GDM1 (cell line): ENCODE data around the gene RSBN1L.
A peak's percentile ranks its signal among the peaks of the same experiment; 100 is the strongest.
"Not testable (repeated sequence)": the region's sequence is repeated elsewhere in the genome, so short reads cannot be mapped to it uniquely, and the experiment has no call there.

ENCODE experiments used
- DNase-seq: peaks from one replicate; lab custom pipeline; 2025; lab: John Stamatoyannopoulos, UW

Gene RSBN1L

GRCh38 chr7:77696057-77696642 is at the start of gene RSBN1L:
Gene RSBN1L, plus strand, starts transcription at chr7:77696459. Its CDS starts 11 bp downstream, at chr7:77696470.
- DNase-seq = peak; percentile 98

- no peak for DNase-seq
These were observed 47.4 kb upstream of the RSBN1L start for GRCh38 chr7:77648742-77649338.

- DNase-seq = no peak
These were observed 46.4 kb upstream of the RSBN1L start for GRCh38 chr7:77649716-77650349.

GRCh38 chr7:77651575-77652162 is 44.6 kb upstream of the RSBN1L start:
- DNase-seq = no peak

GRCh38 chr7:77652826-77653225 is 43.4 kb upstream of the RSBN1L start:
- not testable (repeated sequence) for DNase-seq

GRCh38 chr7:77653572-77653971 is 42.7 kb upstream of the RSBN1L start:
- no peak for DNase-seq

- DNase-seq = no peak
These were observed 40.9 kb upstream of the RSBN1L start for GRCh38 chr7:77655356-77655755.

GRCh38 chr7:77655836-77656455 is 40.3 kb upstream of the RSBN1L start:
- DNase-seq = no peak

GRCh38 chr7:77657427-77658224 is 38.6 kb upstream of the RSBN1L start:
- no peak for DNase-seq

- DNase-seq = no peak
These were observed 37.3 kb upstream of the RSBN1L start for GRCh38 chr7:77658928-77659327.

- no peak for DNase-seq
These were observed 34.4 kb upstream of the RSBN1L start for GRCh38 chr7:77661816-77662215.

- no peak for DNase-seq
These were observed 33.4 kb upstream of the RSBN1L start for GRCh38 chr7:77662869-77663268.

GRCh38 chr7:77664715-77665114 is 31.5 kb upstream of the RSBN1L start:
- DNase-seq = no peak

GRCh38 chr7:77665161-77665560 is 31.1 kb upstream of the RSBN1L start:
- DNase-seq = no peak

- no peak for DNase-seq
These were observed 28.7 kb upstream of the RSBN1L start for GRCh38 chr7:77667459-77668086.

- no peak for DNase-seq
These were observed 21.4 kb upstream of the RSBN1L start for GRCh38 chr7:77674878-77675277.

- no peak for DNase-seq
These were observed 16.7 kb upstream of the RSBN1L start for GRCh38 chr7:77679608-77680007.

- DNase-seq = no peak
These were observed 16.0 kb upstream of the RSBN1L start for GRCh38 chr7:77680266-77680665.

- DNase-seq = no peak
These were observed 12.2 kb upstream of the RSBN1L start for GRCh38 chr7:77684030-77684429.

GRCh38 chr7:77685233-77685632 is 11.0 kb upstream of the RSBN1L start:
- DNase-seq = no peak

- DNase-seq = no peak
These were observed 9.0 kb upstream of the RSBN1L start for GRCh38 chr7:77687100-77687746.
